ENCODE results near the gene MATN1. TPM values are rescaled to one million over a fixed set of nuclear protein-coding genes. Genes with fewer than 3 reads are reported as not detected.

MATN1 gene
- total RNA-seq, 1 experiment from 2014 or later = 0.12 TPM

- no peaks in the 10 kb centered on the region for H3K36me3 ChIP-seq (ENCODE audit: control insufficient read depth in 1 of 2, insufficient read depth in 2 of 2, low read length in 2 of 2)
- ChIA-PET CTCF (interaction anchor here (1.2 kb wide), 1 partner anchor 29 kb away, joined by 4 read pairs; no protein-coding TSS in a partner anchor), POLR2A (no interaction called here), RAD21 (ENCODE audit: low non-redundant PET in 1 of 2, low total read pairs in 2 of 2, uncharacterized antibody in 2 of 2, unreplicated experiment in 2 of 2) (no interaction called here)
- intact Hi-C loops (cut with micrococcal nuclease) = no loop called here
- no peaks in the 10 kb centered on the region for H4K20me1 ChIP-seq (ENCODE audit: insufficient read depth)
- no peak overlapping the region for H3K9ac ChIP-seq (ENCODE audit: low read length)
- ATAC-seq = no peak
- no peaks in the 10 kb centered on the region for H3K9me2 ChIP-seq (ENCODE audit: insufficient read depth)
- no peak for DNase-seq (ENCODE audit: low read depth, low spot score)
- H2AFZ ChIP-seq (ENCODE audit: low read depth, low read length, poor library complexity, severe bottlenecking) = no peak overlapping the region
- no peaks in the 10 kb centered on the region for H3K27me3 ChIP-seq (ENCODE audit: insufficient read depth, low read length)
- no peak overlapping the region for H3K27ac ChIP-seq (ENCODE audit: low read depth, low read length)
- H3K4me3 ChIP-seq (replicated peaks in 1 of 2; ENCODE audit: low read depth in 1 of 2, low read length in 2 of 2) = no peak overlapping the region
- no TSS peak for BruUV-seq (replicated peaks)
- peaks cover 2 to 13% of the 10 kb centered on the region in 2 experiments; a peak in 3 of 4 replicates for H3K4me1 ChIP-seq (ENCODE audit: control insufficient read depth in 1 of 2, insufficient read depth in 2 of 2, low read length in 2 of 2)
- H3K79me2 ChIP-seq (ENCODE audit: insufficient read depth, low read length) = no peaks in the 10 kb centered on the region
- TF ChIP-seq RAD21 (IDR thresholded peaks at IDR 0.05; ENCODE audit: low read depth) (no peak), ELF1 (IDR thresholded peaks at IDR 0.05; ENCODE audit: borderline replicate concordance, low read depth) (no peak), SIN3A (IDR thresholded peaks at IDR 0.05; ENCODE audit: low read depth) (no peak), MAX (IDR thresholded peaks at IDR 0.05) (no peak), EZH2 (IDR thresholded peaks at IDR 0.05) (no peak)
- H3K9me3 ChIP-seq (ENCODE audit: control insufficient read depth in 1 of 2, insufficient read depth in 1 of 2, low read depth in 1 of 2, low read length in 2 of 2) = no peaks in the 10 kb centered on the region
- H3K4me2 ChIP-seq (ENCODE audit: low read length) = no peak overlapping the region
Measured at GRCh38 chr1:30750731-30751291, 27.4 kb upstream of the MATN1 start.

- RAD21 ChIA-PET (ENCODE audit: low non-redundant PET in 1 of 2, low total read pairs in 2 of 2, uncharacterized antibody in 2 of 2, unreplicated experiment in 2 of 2) = no interaction called here
- no peaks in the 10 kb centered on the region for H3K9me3 ChIP-seq (ENCODE audit: control insufficient read depth in 1 of 2, insufficient read depth in 1 of 2, low read depth in 1 of 2, low read length in 2 of 2)
- H3K79me2 ChIP-seq (ENCODE audit: insufficient read depth, low read length) = no peaks in the 10 kb centered on the region
- ATAC-seq (no peak), DNase-seq (ENCODE audit: low read depth, low spot score) (no peak)
- H3K9ac ChIP-seq (ENCODE audit: low read length) = no peak overlapping the region
- H3K4me2 ChIP-seq (ENCODE audit: low read length) = no peak overlapping the region
- no peaks in the 10 kb centered on the region for H3K9me2 ChIP-seq (ENCODE audit: insufficient read depth)
- H3K4me1 ChIP-seq (ENCODE audit: control insufficient read depth in 1 of 2, insufficient read depth in 2 of 2, low read length in 2 of 2) = peaks cover 2 to 13% of the 10 kb centered on the region in 2 experiments; a peak in 3 of 4 replicates
- H2AFZ ChIP-seq (ENCODE audit: low read depth, low read length, poor library complexity, severe bottlenecking) = no peak overlapping the region
- H3K27me3 ChIP-seq (ENCODE audit: insufficient read depth, low read length) = no peaks in the 10 kb centered on the region
- POLR2A ChIA-PET = no interaction called here
- no peaks in the 10 kb centered on the region for H4K20me1 ChIP-seq (ENCODE audit: insufficient read depth)
- intact Hi-C loops (cut with micrococcal nuclease) = no loop called here
- no peak overlapping the region for H3K4me3 ChIP-seq (replicated peaks in 1 of 2; ENCODE audit: low read depth in 1 of 2, low read length in 2 of 2)
- BruUV-seq (replicated peaks) = no TSS peak
- H3K27ac ChIP-seq (ENCODE audit: low read depth, low read length) = no peak overlapping the region
- no peaks in the 10 kb centered on the region for H3K36me3 ChIP-seq (ENCODE audit: control insufficient read depth in 1 of 2, insufficient read depth in 2 of 2, low read length in 2 of 2)
- CTCF ChIA-PET = interaction anchor here (1.2 kb wide), 2 partner anchors 30 kb away, joined by 3 to 4 read pairs; no protein-coding TSS in a partner anchor
- TF ChIP-seq MAX (IDR thresholded peaks at IDR 0.05) (no peak), RAD21 (IDR thresholded peaks at IDR 0.05; ENCODE audit: low read depth) (no peak), ZNF274 (IDR thresholded peaks at IDR 0.05; ENCODE audit: low read depth, low read length) (no peak), SP1 (IDR thresholded peaks at IDR 0.05; ENCODE audit: low read depth) (no peak), POLR2AphosphoS5 (IDR thresholded peaks at IDR 0.05; ENCODE audit: low read depth, low read length) (no peak), CTCF (IDR thresholded peaks at IDR 0.05 in 2 of 3, conservative IDR thresholded peaks at IDR 0.05 in 1 of 3; ENCODE audit: borderline replicate concordance in 1 of 3, insufficient read depth in 1 of 3, low read depth in 2 of 3, low read length in 2 of 3) (no peak), SRF (IDR thresholded peaks at IDR 0.05; ENCODE audit: low read depth) (no peak), JUND (IDR thresholded peaks at IDR 0.05) (no peak), ZBTB33 (IDR thresholded peaks at IDR 0.05; ENCODE audit: extremely low read depth, insufficient replicate concordance, low read length) (no peak), POLR2A (IDR thresholded peaks at IDR 0.05; ENCODE audit: borderline replicate concordance, extremely low read depth, insufficient read depth, insufficient read length) (no peak), EGR1 (IDR thresholded peaks at IDR 0.05; ENCODE audit: low read depth) (no peak), ELF1 (IDR thresholded peaks at IDR 0.05; ENCODE audit: borderline replicate concordance, low read depth) (no peak), FOSL1 (IDR thresholded peaks at IDR 0.05; ENCODE audit: low read depth) (no peak)
Measured at GRCh38 chr1:30749691-30750583, 26.6 kb upstream of the MATN1 start.
